Endodermal cell (in vitro differentiated cells): ENCODE measurements around the gene ZNF407. TPM values are rescaled to one million over a fixed set of nuclear protein-coding genes. Genes with fewer than 3 reads are reported as not detected.

Experiments used
- DNase-seq: peaks from one replicate; pipeline ENCODE4 v3.0.0-alpha.2; 2017
- H3K27ac ChIP-seq: 2 replicates; pipeline ENCODE4 v1.5.1; 2013; ENCODE audit warnings: mild to moderate bottlenecking, low read depth, low read length, moderate library complexity
- H3K27me3 ChIP-seq: 2 replicates; pipeline ENCODE4 v1.6.1; 2013; ENCODE audit warnings: mild to moderate bottlenecking, low read length, moderate library complexity; ENCODE audit not compliant: insufficient read depth, control insufficient read depth, poor library complexity, severe bottlenecking
- H3K36me3 ChIP-seq: 2 replicates; pipeline ENCODE4 v1.7.0; 2013; ENCODE audit warnings: mild to moderate bottlenecking, low read length, moderate library complexity; ENCODE audit not compliant: control insufficient read depth, insufficient read depth
- H3K4me1 ChIP-seq: one replicate; pipeline ENCODE4 v1.7.0; 2013; ENCODE audit warnings: low read length; ENCODE audit not compliant: control insufficient read depth, insufficient read depth
- H3K4me3 ChIP-seq: 2 replicates; pipeline ENCODE4 v1.5.1; 2013; ENCODE audit warnings: mild to moderate bottlenecking, low read length, moderate library complexity
- H3K9ac ChIP-seq: 2 replicates; pipeline ENCODE4 v1.6.1; 2013; ENCODE audit warnings: mild to moderate bottlenecking, low read length, moderate library complexity; ENCODE audit not compliant: poor library complexity, severe bottlenecking; ENCODE audit errors: extremely low read depth
- H3K9me3 ChIP-seq: 2 replicates; pipeline ENCODE4 v1.6.1; 2013; ENCODE audit warnings: mild to moderate bottlenecking, low read length, moderate library complexity; ENCODE audit not compliant: control insufficient read depth
- H3K27ac Mint-ChIP-seq: 2 replicates; pipeline ENCODE4 v1.8.0; 2020; ENCODE audit warnings: mixed read lengths
- H3K27me3 Mint-ChIP-seq: 2 replicates; pipeline ENCODE4 v1.8.0; 2021; ENCODE audit warnings: mild to moderate bottlenecking, mixed read lengths; ENCODE audit not compliant: insufficient read depth
- H3K36me3 Mint-ChIP-seq: 2 replicates; pipeline ENCODE4 v1.8.0; 2020; ENCODE audit warnings: low read depth, mixed read lengths
- H3K4me1 Mint-ChIP-seq: 2 replicates; pipeline ENCODE4 v1.8.0; 2020; ENCODE audit warnings: mixed read lengths
- H3K4me3 Mint-ChIP-seq: 2 replicates; pipeline ENCODE4 v1.8.0; 2020; ENCODE audit warnings: mild to moderate bottlenecking, moderate library complexity, mixed read lengths
- H3K9me3 Mint-ChIP-seq: 2 replicates; pipeline ENCODE4 v1.8.0; 2020; ENCODE audit warnings: mild to moderate bottlenecking, mixed read lengths
- CTCF ChIP-seq: fragments of 200-600 bp; sonication (generic); conservative IDR thresholded peaks from 2 replicates; pipeline ENCODE4 v1.5.0; 2021; ENCODE audit warnings: antibody characterized with exemption, mild to moderate bottlenecking
- WGBS, 2 experiments: methylation state at CpG; one replicate each; pipeline versions ENCODE4 v1.1.5 to v1.1.7; 2013; ENCODE audit warnings: missing lambda C conversion rate in 2 of 2, mixed read lengths in 1 of 2; ENCODE audit not compliant: insufficient coverage in 1 of 2, insufficient read length in 1 of 2; 5-methylcytosine and 5-hydroxymethylcytosine counted together
- total RNA-seq, 2 donors: library from RNA; stranded (reverse); fragmentation: NEBNext Ultra II Directional in 1 of 2; extraction: Animal tissue kit (Norgen Biotek cat#: 25700) in 1 of 2; gene quantifications; 2 replicates in 1 of 2; 3 replicates in 1 of 2; pipeline ENCODE4 v1.2.1, GENCODE V29; 2021

Gene ZNF407
- total RNA-seq, 2 donors from 2014 or later = 7.6 to 13.1 TPM

- H3K27me3 ChIP-seq = no peaks in the 10 kb centered on the region
- 90 to 92% methylated on average over 13 of the region's 13 CpGs for WGBS, 2 experiments
- Mint-ChIP-seq H3K36me3 (peaks cover 23% of the 10 kb centered on the region), H3K27me3 (no peaks in the 10 kb centered on the region), H3K27ac (no peak overlapping the region), H3K4me1 (no peaks in the 10 kb centered on the region), H3K4me3 (no peak overlapping the region), H3K9me3 (no peaks in the 10 kb centered on the region)
- no peak overlapping the region for H3K9ac ChIP-seq
- H3K4me1 ChIP-seq = no peaks in the 10 kb centered on the region
- no peak for TF ChIP-seq CTCF
- no peak overlapping the region for H3K27ac ChIP-seq
- H3K4me3 ChIP-seq = no peak overlapping the region
- H3K36me3 ChIP-seq = peaks cover 19% of the 10 kb centered on the region
- no peak for DNase-seq
- no peaks in the 10 kb centered on the region for H3K9me3 ChIP-seq
Observed at GRCh38 chr18:74631623-74632350, 34.1 kb downstream of the ZNF407 start.

GRCh38 chr18:74632351-74632679 lies 34.6 kb downstream of the ZNF407 start:
- TF ChIP-seq CTCF = no peak
- H3K27me3 Mint-ChIP-seq = no peaks in the 10 kb centered on the region
- peaks cover 19% of the 10 kb centered on the region for H3K36me3 ChIP-seq
- H3K4me1 ChIP-seq = no peaks in the 10 kb centered on the region
- 93 to 94% methylated on average over 6 of the region's 6 CpGs for WGBS, 2 experiments
- H3K27me3 ChIP-seq = no peaks in the 10 kb centered on the region
- H3K36me3 Mint-ChIP-seq = peaks cover 23% of the 10 kb centered on the region
- H3K4me3 ChIP-seq = no peak overlapping the region
- H3K9me3 Mint-ChIP-seq = no peaks in the 10 kb centered on the region
- DNase-seq = no peak
- H3K9ac ChIP-seq = no peak overlapping the region
- H3K4me3 Mint-ChIP-seq = no peak overlapping the region
- no peak overlapping the region for H3K27ac ChIP-seq
- H3K27ac Mint-ChIP-seq = no peak overlapping the region
- no peaks in the 10 kb centered on the region for H3K4me1 Mint-ChIP-seq
- no peaks in the 10 kb centered on the region for H3K9me3 ChIP-seq

DNA sequence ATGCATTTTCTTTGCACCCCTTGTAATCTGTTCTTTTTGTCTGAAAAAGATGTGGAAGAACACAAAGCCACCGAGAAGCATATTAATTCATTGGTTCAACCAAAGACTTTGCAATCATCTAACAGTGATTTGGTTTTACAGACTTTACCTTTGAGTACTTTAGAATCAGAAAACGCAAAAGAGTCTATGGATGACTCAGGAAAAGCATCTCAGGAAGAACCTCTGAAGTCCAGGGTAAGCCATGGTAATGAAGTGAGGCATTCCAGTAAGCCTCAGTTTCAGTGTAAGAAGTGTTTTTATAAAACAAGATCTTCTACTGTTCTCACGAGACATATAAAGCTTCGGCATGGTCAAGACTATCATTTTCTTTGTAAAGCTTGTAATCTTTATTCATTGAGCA lies 35.2 kb downstream of the ZNF407 start:
- Histone ChIP-seq H3K27ac (no peak overlapping the region), H3K9me3 (no peaks in the 10 kb centered on the region), H3K9ac (no peak overlapping the region), H3K4me1 (no peaks in the 10 kb centered on the region), H3K4me3 (no peak overlapping the region), H3K36me3 (peaks cover 19% of the 10 kb centered on the region), H3K27me3 (no peaks in the 10 kb centered on the region)
- no peak for TF ChIP-seq CTCF
- DNase-seq = no peak
- no peak overlapping the region for H3K4me3 Mint-ChIP-seq
- no peaks in the 10 kb centered on the region for H3K9me3 Mint-ChIP-seq
- no peak overlapping the region for H3K27ac Mint-ChIP-seq
- WGBS, 2 experiments = 94 to 100% methylated on average over 4 of the region's 4 CpGs
- no peaks in the 10 kb centered on the region for H3K4me1 Mint-ChIP-seq
- H3K27me3 Mint-ChIP-seq = no peaks in the 10 kb centered on the region
- H3K36me3 Mint-ChIP-seq = peaks cover 23% of the 10 kb centered on the region
